Mucosa of stomach (tissue), 1 donor: ENCODE data around the gene RNU6-1.
A peak's percentile ranks its signal among the peaks of the same experiment; 100 is the strongest.

ENCODE experiments used
- H3K27me3 ChIP-seq: one replicate; pipeline ENCODE4 v1.7.0; 2013; ENCODE audit warnings: mild to moderate bottlenecking, low read length; ENCODE audit not compliant: control insufficient read depth, insufficient read depth
- H3K36me3 ChIP-seq: one replicate; pipeline ENCODE4 v1.7.0; 2013; ENCODE audit warnings: low read length; ENCODE audit not compliant: control insufficient read depth, insufficient read depth
- H3K4me1 ChIP-seq: one replicate; pipeline ENCODE4 v1.7.0; 2013; ENCODE audit warnings: mild to moderate bottlenecking, low read length; ENCODE audit not compliant: control insufficient read depth, insufficient read depth
- H3K4me3 ChIP-seq: one replicate; pipeline ENCODE4 v1.7.0; 2013; ENCODE audit warnings: low read length
- H3K9ac ChIP-seq: one replicate; pipeline ENCODE4 v1.7.0; 2013; ENCODE audit warnings: mild to moderate bottlenecking, low read length, moderate library complexity
- H3K9me3 ChIP-seq: one replicate; pipeline ENCODE4 v1.7.0; 2013; ENCODE audit warnings: mild to moderate bottlenecking, low read length, moderate library complexity; ENCODE audit not compliant: control insufficient read depth
- donor health status: Pancreatic carcinoma.

The RNU6-1 gene

GRCh38 chr15:67873777-67874176 lies 33.9 kb upstream of the RNU6-1 start:
- H3K9me3 ChIP-seq, result peaks cover 3% of the 10 kb centered on the region
- H3K4me1 ChIP-seq, result no peaks in the 10 kb centered on the region
- no peak overlapping the region for H3K9ac ChIP-seq
- no peaks in the 10 kb centered on the region for H3K27me3 ChIP-seq
- H3K36me3 ChIP-seq, result no peaks in the 10 kb centered on the region
- H3K4me3 ChIP-seq, result no peak overlapping the region

- no peaks in the 10 kb centered on the region for H3K27me3 ChIP-seq
- no peak overlapping the region for H3K4me3 ChIP-seq
- H3K9ac ChIP-seq, result no peak overlapping the region
- no peaks in the 10 kb centered on the region for H3K4me1 ChIP-seq
- H3K9me3 ChIP-seq, result peaks cover 3% of the 10 kb centered on the region
- no peaks in the 10 kb centered on the region for H3K36me3 ChIP-seq
These were observed 31.1 kb upstream of the RNU6-1 start for GRCh38 chr15:67870868-67871408.

- Histone ChIP-seq H3K4me1 (no peaks in the 10 kb centered on the region), H3K9me3 (peaks cover 3% of the 10 kb centered on the region), H3K9ac (no peak overlapping the region), H3K36me3 (no peaks in the 10 kb centered on the region), H3K27me3 (no peaks in the 10 kb centered on the region), H3K4me3 (no peak overlapping the region)
These were observed 29.9 kb upstream of the RNU6-1 start for GRCh38 chr15:67869701-67870100.

- Histone ChIP-seq H3K9me3 (peaks cover 3% of the 10 kb centered on the region), H3K36me3 (no peaks in the 10 kb centered on the region), H3K9ac (no peak overlapping the region), H3K27me3 (no peaks in the 10 kb centered on the region), H3K4me1 (no peaks in the 10 kb centered on the region), H3K4me3 (no peak overlapping the region)
These were observed 25.9 kb upstream of the RNU6-1 start for GRCh38 chr15:67865766-67866165.

- no peaks in the 10 kb centered on the region for H3K36me3 ChIP-seq
- no peak overlapping the region for H3K9ac ChIP-seq
- H3K27me3 ChIP-seq, result no peaks in the 10 kb centered on the region
- H3K9me3 ChIP-seq, result peaks cover 3% of the 10 kb centered on the region
- no peaks in the 10 kb centered on the region for H3K4me1 ChIP-seq
- H3K4me3 ChIP-seq, result no peak overlapping the region
These were observed 25.5 kb upstream of the RNU6-1 start for GRCh38 chr15:67865331-67865730.

GRCh38 chr15:67863442-67863987 lies 23.7 kb upstream of the RNU6-1 start:
- no peaks in the 10 kb centered on the region for H3K9me3 ChIP-seq
- peak overlapping the region; percentile 35 for H3K9ac ChIP-seq

GRCh38 chr15:67862750-67863441 lies 23.1 kb upstream of the RNU6-1 start:
- Histone ChIP-seq H3K4me3 (peak overlapping the region; percentile 3), H3K36me3 (no peaks in the 10 kb centered on the region), H3K27me3 (no peaks in the 10 kb centered on the region), H3K9me3 (no peaks in the 10 kb centered on the region), H3K9ac (peak overlapping the region; percentile 35), H3K4me1 (no peaks in the 10 kb centered on the region)

More at GRCh38 chr15:67863442-67863987, 23.7 kb upstream of the RNU6-1 start:
- no peaks in the 10 kb centered on the region for H3K27me3 ChIP-seq
- H3K4me3 ChIP-seq, result peak overlapping the region; percentile 3
- H3K4me1 ChIP-seq, result no peaks in the 10 kb centered on the region
- H3K36me3 ChIP-seq, result no peaks in the 10 kb centered on the region

GRCh38 chr15:67861983-67862382 lies 22.1 kb upstream of the RNU6-1 start:
- no peak overlapping the region for H3K9ac ChIP-seq
- H3K4me3 ChIP-seq, result no peak overlapping the region
- H3K9me3 ChIP-seq, result no peaks in the 10 kb centered on the region
- H3K4me1 ChIP-seq, result no peaks in the 10 kb centered on the region
- H3K36me3 ChIP-seq, result no peaks in the 10 kb centered on the region
- H3K27me3 ChIP-seq, result no peaks in the 10 kb centered on the region

- Histone ChIP-seq H3K9me3 (no peaks in the 10 kb centered on the region), H3K36me3 (no peaks in the 10 kb centered on the region), H3K4me1 (no peaks in the 10 kb centered on the region), H3K27me3 (no peaks in the 10 kb centered on the region), H3K9ac (no peak overlapping the region), H3K4me3 (no peak overlapping the region)
These were observed 19.6 kb upstream of the RNU6-1 start for GRCh38 chr15:67859331-67859946.

- H3K4me3 ChIP-seq, result no peak overlapping the region
- no peaks in the 10 kb centered on the region for H3K36me3 ChIP-seq
- no peaks in the 10 kb centered on the region for H3K9me3 ChIP-seq
- H3K27me3 ChIP-seq, result no peaks in the 10 kb centered on the region
- no peaks in the 10 kb centered on the region for H3K4me1 ChIP-seq
- H3K9ac ChIP-seq, result no peak overlapping the region
These were observed 17.4 kb upstream of the RNU6-1 start for GRCh38 chr15:67857220-67857619.

- H3K27me3 ChIP-seq, result no peaks in the 10 kb centered on the region
- H3K9ac ChIP-seq, result no peak overlapping the region
- no peaks in the 10 kb centered on the region for H3K9me3 ChIP-seq
- H3K4me1 ChIP-seq, result no peaks in the 10 kb centered on the region
- H3K4me3 ChIP-seq, result no peak overlapping the region
- H3K36me3 ChIP-seq, result no peaks in the 10 kb centered on the region
These were observed 16.0 kb upstream of the RNU6-1 start for GRCh38 chr15:67855842-67856241.

GRCh38 chr15:67854358-67854757 lies 14.5 kb upstream of the RNU6-1 start:
- Histone ChIP-seq H3K4me3 (no peak overlapping the region), H3K4me1 (no peaks in the 10 kb centered on the region), H3K27me3 (no peaks in the 10 kb centered on the region), H3K9ac (no peak overlapping the region), H3K36me3 (no peaks in the 10 kb centered on the region), H3K9me3 (no peaks in the 10 kb centered on the region)
